NB4 (cell line): Measurements from ENCODE around the gene POM121C.
"Not testable (repeated sequence)": the region's sequence is repeated elsewhere in the genome, so short reads cannot be mapped to it uniquely, and the experiment has no call there.

Experiments used
- CTCF ChIP-seq: IDR thresholded peaks from one replicate; pipeline ENCODE4 v1.5.1; 2012; ENCODE audit warnings: low read depth, low read length
- POLR2A ChIP-seq: IDR thresholded peaks from 2 replicates; pipeline ENCODE4 v1.6.1; 2011; ENCODE audit warnings: mild to moderate bottlenecking; ENCODE audit not compliant: insufficient read length; ENCODE audit errors: extremely low read depth
- TF ChIP-seq, protein P1 (sequence below): IDR thresholded peaks from 2 replicates; pipeline ENCODE4 v1.6.1; 2011; ENCODE audit warnings: low read depth, low read length

DNA sequence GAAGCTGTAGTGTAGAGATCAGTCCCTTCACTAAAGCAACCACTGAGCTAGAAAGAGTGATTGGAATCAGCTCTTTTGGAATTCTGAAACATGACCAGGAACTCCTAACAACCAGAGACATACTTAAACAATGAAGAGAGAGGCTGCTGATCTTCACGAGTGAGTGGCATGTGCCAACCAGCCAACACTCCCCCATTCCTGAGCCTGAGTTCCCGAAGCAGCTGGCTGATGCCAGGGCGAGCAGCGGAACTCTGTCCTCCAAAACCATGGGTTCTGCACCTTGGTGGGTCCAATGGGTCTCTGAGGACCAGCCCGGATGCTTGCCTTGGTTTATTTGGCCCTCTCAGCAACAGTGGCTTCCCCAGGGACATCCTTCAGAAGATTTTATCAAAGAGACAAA is 25.6 kb downstream of the POM121C start:
- not testable (repeated sequence) for TF ChIP-seq CTCF, POLR2A
- TF ChIP-seq, protein P1, sequence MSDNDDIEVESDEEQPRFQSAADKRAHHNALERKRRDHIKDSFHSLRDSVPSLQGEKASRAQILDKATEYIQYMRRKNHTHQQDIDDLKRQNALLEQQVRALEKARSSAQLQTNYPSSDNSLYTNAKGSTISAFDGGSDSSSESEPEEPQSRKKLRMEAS: not testable (repeated sequence)
